ENCODE data around the gene ARID5B.

The ARID5B gene

DNA sequence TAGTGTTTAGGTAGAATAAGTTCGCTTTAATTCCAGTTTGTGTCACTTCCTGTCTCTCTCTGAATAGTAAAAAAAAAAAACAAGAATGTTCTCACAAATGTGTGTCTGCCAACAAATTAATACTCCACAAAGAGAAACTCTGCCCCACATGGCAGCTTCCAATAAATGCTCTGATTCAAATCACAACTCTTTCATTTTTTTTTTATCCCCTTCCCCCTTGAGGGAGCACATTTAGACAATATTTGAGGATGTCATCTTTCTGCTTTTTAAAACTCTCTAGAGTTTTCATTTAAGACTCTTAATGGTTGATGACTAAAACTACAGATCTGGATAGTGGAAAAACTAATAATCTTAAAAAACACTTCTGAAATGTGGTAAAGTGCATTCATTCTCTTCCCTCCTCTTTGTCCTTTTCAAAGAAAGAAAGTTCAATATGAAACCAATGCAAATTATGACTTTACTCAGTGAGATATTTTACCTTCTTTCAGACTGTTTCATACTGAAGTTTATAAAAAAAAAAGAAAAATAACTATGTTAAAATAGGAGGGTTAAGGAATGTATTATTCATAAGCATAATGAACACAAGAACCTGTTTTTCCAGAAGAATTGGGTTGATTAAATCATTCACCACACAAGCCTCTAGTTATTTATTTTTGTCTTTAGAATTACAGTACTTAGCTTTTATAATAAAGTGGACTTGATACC is 42.3 kb downstream of the ARID5B start:
- no peak for DNase-seq

DNA sequence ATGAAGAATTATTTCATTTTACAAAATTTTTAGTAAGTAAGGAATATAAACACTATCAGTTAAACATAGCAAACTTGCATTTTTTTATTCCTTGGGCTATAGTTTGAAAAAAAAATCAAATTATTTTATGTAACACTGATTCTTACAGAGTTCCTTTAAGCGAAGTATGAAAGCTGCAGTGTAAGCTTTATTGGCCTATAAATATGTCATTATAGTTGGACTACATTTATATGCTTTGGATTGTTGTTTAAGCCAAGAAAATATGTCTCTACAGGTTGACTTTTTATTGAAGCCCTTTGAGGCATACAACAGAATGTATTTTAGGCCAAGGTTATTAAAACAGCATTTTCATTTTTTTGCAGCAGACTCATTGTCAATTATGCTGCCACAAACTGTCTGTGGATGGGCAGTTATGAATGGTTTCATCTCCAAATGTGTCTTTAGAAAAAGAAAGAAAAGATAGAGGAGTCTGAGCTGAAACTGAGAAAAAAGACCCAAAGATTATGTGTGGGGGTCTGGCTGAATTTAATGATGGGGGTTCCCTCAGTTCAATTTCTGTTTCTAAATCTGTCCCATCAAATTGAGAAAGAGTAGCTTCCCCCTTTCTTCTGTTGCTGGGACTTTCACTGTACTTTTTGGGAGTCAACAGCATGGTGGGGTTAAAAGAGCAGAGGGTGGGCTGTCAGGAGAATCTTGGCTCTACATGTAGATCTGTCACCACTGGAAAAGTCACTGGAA is 43.1 kb downstream of the ARID5B start:
- no peak for DNase-seq

DNA sequence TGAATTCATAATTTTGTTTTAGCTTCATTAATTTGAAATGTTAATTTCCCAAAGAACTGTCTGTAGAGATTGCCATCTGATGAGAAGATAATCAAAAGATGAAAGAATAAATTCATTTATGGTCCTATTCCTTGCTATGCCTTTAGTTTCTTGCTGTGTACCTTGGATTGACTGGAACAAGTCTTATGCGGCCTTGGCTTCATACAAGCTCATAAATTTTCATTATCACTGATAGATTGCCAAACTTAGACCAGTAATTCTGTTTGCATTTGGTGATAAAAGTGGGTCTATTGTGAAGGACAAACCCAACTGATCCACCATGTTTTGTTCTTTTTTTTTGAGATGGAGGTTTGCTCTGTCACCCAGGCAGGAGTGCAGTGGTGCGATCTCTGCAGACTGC is 48.2 kb downstream of the ARID5B start:
- DNase-seq = no peak

DNA sequence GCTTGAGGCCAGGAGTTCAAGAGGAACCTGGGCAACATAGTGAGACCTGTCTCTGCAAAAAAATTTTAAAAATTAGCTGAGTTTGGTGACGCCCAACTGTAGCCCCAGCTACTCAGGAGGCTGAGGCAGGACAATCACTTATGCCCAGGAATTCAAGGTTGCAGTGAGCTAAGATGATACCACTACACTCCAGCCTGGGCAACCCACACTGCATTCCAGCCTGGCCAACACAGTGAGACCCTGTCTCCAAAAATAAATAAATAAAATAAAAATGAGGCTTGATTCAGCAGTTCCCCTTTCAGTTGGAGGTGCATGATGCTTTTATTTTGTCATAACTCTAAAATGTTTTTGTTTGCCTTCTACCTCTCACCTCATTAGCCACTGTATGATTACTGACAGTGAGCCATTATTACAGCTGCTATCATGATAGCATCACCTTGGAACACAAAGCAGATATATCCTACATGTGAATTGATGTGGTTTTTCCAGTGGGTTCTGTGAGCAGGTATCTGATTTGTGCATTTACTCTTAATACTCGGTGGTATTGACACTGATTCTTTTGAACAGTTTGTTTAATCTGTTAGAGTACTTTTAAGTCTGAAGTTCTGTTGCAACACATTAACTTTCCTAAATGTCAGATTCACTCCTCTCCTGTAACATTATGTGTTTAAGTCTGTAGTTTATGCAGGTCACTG is 49.1 kb downstream of the ARID5B start:
- DNase-seq = no peak

DNA sequence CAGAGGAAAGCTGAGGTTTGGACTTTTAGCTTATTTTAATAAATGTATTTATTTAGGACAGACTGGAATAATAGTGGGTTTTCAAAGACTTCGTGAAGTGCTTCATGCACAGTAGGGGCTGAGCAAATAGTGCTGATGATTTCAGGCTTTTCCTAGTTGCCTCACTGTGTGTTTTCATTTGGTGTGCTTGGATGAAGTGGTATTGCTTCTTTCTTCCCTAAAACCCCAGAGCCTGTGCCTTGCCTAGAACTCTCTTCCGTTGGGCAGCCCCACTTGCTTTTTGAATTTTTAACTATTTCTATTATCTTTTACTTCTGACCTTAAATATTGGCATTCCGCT is 49.6 kb downstream of the ARID5B start:
- no peak for DNase-seq

DNA sequence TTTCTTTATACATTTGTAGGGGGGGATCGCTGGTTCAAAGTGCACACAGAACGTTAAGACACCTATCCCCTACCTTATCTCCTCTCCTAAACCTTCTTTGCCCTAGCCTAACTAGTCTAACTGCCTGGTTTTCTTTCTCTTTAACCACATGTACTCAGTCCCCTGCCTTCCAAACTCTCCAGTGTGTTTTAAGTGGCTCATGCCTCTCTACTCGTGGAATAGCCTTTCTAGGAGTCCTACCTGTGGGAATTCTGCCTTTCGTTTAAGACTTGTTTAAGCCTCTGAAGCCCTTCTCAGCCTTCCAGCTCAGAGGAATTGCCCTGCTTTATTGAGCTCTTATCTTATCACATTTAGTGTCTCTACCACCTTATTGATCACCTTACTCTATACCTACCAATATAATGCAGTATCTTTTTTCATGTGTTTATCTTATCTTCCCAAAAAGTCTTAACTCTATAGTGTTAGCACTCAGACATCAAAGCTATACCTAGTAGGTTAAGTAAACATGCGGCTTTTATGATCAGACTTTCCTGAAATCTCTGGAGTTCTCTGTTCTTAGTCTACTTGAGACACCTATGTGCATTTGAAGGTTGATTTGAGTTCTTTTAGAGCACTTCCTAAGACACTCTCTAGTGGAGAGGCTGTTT is 50.7 kb downstream of the ARID5B start:
- no peak for DNase-seq

DNA sequence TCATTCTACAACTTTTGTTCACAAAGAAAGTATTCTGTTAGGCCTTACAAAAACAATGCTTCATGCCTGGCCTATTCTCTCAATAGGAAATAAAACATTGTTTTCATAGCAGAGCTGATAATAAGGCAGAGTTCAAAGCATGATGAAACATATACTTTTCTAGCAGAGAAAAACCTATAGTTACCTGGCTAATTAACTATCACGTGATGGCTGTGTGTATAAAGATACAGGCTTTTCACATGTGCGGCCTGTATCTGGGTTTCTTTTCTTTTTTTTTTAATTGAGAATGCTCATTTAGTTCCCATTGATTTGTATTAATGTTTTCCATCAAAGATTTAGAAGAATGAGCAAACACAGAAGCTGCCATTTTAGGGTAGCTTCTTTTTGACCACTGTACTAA is 51.7 kb downstream of the ARID5B start:
- no peak for DNase-seq

DNA sequence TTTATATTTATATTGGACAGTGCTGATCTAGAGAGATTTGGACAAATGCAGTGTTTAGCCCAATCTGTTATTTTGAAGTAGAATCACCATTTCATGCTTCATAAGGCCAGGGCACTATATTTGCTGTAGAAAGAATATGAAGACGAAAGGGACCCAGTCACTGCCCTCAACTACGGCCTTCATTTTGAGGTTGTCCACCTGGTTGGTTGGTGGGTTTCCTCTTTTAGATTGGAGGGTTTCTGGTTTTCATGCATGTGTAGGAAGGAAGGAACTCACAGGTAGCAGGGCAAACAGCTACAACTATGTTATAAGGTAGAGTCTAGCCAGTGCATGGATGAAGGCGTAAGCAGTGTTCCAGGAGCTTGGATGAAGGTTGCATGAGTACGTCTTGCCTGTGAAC is 56.3 kb downstream of the ARID5B start:
- DNase-seq = no peak

DNA sequence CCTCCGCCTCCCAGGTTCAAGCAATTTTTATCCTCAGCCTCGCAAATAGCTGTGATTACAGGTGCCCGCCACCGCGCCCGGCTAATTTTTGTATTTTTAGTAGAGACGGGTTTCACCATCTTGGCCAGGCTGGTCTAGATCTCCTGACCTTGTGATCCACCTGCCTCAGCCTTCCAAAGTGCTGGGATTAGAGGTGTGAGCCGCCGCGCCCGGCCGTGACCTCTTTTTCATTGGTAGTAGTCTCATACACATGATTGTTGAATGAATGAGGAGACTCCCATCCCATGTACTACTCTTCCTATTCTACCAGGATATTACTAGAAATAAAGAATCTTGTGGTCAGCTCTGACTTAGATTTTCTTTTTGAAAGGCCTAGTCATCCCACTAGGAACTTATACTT is 56.8 kb downstream of the ARID5B start:
- DNase-seq = no peak

DNA sequence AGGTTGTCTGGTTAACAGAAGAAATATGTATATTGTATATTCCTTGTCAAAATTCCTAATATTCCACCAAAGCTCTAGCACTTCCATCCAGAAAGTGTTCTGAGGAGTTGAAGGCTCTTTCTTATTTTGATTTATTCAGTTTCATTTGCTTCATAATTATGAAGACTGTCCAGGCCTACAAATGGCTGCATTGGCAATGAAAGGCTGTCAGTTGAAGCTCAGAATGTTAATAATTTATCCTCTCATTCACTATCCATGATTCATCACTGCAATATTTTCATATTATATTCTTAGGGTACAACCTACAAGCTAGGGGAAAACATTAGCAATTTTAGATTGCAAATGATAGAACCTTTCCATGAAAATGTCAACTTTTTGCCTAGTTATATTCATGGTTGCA is 57.3 kb downstream of the ARID5B start:
- DNase-seq = no peak

DNA sequence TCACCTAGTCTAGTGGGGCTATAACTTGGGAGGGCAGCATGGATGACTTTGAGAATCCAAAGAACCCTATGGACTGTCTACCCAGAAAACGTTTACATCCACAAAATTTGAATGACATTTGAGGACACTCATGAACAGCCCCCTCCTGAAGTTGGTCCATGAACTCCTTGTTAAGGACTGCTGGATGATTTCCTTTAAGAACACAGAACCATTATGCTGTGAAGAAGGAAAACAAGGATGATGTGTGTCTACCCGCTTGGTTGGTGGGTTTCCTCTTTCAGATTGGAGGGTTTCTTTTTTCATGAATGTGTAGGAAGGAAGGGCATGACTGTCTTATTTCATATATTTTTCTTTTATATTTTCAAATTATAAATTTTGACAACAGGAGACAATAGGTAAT is 58.3 kb downstream of the ARID5B start:
- no peak for DNase-seq

DNA sequence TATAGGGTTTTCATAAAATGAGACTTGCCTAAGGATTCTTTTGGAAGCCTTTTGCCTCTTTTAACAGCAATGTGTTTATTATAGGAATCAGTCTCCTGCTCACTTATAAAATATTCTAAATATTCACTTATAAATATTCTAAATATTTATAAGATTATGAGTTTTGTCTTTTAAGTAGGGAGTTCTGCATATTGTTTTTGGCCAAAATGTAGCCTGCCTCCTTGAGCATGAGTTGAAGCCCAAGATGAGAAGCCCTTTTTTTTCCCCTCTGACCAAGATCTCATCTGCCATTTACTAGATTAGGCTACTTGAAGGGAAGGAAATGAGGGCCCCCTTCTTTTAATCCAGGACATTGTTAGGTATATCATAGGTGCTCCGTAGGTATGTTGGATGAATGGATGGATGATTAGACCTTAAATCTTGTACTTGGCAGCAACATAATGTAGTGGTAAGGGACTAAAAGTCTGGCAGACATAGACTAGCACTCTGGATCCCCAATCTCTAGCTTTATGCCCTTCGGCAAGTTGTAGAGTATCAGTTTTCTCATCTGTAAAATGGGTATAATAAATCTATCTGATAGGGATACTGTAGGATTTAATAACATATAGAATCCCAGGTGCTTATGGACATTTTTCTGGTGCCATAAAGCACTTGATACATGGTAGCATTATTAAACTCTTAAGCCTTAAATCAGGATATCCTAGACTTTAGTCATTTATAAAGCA is 59.1 kb downstream of the ARID5B start:
- DNase-seq = no peak

DNA sequence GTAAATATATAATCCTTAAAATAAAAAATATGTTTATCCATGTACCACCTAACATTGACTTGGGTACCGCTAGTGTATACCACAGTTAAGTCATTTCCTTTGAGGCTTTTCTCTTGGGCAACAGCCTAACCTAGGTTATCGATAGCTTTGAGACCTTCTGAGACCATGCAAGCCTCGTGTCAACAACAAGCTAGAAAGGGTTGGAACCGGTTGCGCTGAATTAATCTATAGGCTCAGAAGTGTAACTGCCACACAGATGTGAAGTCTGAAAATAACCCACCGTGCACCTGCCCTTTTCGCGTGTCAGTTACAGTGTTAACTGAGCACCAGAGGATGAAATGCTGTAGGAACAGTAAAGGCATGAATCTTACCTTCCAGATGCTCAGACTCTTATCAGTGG is 59.8 kb downstream of the ARID5B start:
- no peak for DNase-seq

DNA sequence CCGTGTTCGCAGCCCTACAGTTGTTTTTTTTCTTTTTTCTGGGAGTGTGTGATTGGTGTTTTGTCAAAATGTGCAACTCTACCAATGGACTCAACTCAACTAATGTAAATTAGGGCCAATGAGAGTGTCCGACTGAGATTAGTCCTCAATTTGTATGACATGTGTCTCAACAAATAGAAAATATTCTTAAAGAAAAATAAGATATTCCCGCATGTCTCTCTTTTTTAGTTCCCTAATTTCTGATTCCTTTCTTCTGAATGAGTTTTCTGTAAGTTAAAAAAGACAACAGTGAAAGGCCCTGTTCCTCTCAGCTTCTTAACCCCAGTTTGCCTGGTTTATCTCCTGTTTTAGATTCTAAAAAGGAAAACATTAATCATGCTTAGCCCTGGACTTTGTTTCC is 61.5 kb downstream of the ARID5B start:
- DNase-seq = no peak

DNA sequence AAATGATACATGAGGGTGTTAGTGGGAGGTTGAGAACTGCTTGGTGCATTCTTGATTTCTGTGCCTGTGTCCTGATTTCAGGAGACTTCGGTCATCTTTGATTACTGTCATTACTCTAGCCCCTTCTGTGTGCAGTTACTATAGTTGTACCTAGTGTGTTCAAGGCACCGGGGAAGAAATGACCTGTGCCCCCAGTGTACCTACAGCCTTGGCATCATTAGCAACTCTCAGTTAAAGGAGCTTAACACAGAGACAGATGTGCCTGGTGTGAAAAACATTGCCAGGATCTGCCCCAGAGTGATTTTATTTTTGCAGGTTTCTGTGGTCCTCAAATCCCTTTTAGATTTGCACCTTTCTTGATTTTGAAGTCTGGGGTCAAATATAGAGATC is 62.2 kb downstream of the ARID5B start:
- DNase-seq = no peak

DNA sequence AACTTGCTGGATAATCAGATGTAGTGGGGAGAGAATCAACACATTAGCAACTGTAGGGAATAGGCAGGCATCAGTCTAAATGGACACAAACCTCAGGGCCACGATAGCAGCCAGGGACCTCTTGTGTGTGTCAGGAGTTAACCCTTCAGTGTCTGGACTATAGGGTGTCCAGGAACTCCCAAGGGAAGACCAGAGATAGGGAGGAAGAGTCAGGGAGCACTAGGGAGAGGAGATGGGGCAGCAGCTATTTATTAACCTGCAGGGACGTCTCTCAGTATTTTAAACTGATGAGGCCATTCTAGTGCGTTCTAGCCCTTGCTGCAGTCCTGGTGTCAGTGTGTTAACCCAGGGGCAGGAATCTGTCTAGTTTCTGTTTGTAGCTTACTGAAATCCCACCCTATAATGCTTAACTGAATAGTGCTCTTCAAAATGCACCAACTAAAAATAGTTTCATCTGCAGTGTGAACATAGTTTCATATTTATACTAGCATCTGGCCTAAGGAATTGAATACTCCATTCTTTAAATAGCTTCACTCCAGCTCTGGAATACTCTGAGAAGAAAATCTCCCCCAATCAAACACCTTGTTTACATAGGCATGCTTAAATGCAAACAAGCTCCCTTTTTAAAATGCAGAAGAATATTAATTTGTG is 62.7 kb downstream of the ARID5B start:
- DNase-seq = no peak

DNA sequence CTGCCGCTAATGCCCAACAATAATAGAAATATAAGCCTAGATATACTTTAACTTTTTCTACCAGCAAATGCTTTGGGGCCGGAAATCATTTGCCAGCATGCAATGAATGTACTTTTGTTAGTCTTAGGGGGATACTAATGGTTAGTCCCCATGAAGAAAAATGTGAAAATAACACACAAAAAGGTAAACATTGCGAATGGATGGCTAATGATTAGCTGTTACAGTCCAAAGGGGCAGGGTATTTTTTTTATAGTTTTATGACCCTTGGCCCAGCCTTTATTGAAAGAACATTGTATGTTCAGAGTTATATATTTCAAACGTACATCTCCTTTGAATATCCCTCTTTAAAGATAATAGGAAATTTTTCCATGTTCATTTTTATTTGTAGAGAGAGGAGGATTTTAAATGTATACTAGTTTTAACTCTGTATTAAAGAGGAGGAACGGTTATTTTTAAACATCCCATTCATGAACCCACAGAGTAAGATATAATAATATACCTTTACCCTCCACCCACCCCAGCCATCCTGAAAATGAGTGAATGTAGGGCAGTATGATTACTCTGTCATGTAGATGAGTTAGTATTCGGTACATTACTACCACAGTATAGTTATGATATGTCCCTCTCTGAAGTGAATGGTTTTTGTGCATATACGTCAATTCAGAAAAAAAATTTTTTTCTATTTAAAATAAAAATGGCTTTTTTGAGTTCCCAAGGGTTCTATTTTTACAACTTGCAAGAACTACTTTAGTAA is 63.6 kb downstream of the ARID5B start:
- DNase-seq = no peak

DNA sequence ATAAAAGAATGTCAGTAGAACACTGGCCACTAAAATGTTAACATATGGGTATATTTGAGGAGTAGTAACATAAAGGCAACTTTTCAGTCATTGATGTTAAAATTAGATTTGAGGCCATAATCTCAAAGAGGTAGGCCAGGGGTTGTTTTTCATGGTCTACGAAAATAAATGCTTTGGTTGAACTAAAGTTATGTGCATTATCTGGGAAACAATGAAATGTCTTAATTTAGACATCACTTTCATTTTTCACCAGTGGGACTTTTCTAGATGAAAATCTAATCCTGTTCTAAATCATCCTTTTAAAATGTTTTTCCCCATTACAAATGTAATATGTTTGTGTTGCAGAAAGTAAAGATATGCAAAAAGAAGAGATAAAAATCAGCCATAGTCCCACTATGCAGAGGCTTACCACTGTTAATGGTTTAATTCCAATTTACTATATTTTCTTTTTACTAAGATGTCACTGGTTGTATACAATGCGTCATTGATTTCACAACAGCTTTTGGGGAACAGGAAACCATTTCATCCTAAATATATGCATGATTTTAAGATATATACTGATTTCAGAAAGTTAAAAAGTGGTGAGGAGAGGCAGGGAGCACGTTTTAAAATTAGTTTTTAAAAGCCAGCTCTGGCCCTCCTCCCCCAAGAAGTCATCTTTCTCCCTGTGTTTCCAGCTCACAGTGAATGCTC is 64.3 kb downstream of the ARID5B start:
- no peak for DNase-seq

DNA sequence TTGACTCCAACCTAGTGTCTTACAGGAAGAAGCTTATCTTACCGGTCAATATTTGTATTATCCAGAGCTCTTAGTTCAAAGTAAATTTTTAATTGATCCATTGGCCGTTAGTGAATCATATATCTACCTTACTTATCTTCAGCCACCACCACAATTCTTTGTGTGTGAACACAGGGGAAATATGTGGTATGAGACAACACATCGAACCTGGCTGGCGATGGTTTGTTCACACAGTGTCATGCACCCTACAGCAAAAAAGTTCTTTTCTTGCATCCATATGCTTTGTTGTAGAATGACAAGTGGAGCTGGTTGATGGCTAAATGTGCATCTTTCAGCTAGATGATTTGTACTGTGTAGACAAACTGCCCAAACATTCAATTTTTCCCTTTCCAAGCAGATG is 65.8 kb downstream of the ARID5B start:
- DNase-seq = no peak

DNA sequence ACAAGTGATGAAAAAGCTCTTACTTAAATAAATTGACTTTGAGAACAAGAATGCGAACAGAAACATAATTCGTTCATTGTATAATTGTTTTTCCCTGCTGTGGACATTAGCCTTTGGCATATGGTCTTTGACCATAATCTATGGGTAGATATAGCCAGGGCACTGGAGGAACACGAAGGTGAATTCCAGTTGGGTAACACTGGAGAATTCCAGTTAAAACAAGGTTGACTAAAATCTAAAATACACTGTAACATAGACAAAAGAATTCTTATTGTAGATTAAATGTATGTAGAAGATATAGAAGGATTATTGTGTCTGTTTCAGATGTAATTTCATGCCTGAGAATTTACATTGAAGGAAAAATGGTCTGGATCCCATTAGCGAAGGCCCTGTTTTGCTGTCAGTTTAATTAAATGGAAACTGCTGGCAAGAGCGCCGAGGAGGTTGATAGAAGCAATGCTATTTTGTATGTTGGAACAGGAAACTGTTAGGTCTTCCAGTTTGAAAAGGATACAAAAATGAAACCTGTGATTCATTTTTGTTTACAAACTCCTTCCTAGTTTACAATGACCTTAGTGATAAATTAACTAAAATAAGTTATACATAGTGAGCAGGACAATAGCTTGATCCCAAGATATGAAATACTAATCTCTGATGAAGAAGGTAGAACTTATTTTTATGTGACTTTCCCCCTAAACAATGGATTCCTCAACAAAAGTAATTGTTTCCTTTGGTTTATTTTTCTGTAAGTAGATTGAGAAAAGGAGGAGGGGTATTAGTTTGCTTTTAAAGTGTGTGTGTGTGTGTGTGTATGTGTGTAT is 68.9 kb downstream of the ARID5B start:
- DNase-seq = no peak

DNA sequence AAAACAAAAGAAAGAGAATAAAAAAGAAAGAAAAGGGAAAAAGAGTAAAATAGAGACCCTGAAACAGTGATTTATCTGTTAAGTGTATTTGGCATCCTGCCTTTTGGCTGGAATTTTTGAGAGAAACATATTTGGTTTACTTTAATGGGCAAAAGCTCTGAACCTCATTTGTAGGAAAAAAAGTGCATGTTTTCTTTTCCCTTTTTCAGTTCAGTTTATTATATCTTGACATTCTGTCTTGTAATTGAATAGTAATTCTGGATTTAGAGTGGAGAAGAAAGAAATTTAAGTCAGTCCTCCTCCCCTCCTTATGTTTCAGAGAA is 69.5 kb downstream of the ARID5B start:
- no peak for DNase-seq

Data from stimulated activated CD4-positive, alpha-beta T cell treated with anti-CD3 and anti-CD28 coated beads, Interleukin-4, amount 100 ng/mL, for 1 hour (primary cell).